G401.6 (cell line): ENCODE measurements around the gene MPHOSPH10.
"Not testable (repeated sequence)": the region's sequence is repeated elsewhere in the genome, so short reads cannot be mapped to it uniquely, and the experiment has no call there.

Experiments
- FAIRE-seq: peaks from 2 replicates; lab custom pipeline; 2012; peaks lifted over from hg19 to GRCh38; lab: Jason Lieb, UNC

The MPHOSPH10 gene

DNA sequence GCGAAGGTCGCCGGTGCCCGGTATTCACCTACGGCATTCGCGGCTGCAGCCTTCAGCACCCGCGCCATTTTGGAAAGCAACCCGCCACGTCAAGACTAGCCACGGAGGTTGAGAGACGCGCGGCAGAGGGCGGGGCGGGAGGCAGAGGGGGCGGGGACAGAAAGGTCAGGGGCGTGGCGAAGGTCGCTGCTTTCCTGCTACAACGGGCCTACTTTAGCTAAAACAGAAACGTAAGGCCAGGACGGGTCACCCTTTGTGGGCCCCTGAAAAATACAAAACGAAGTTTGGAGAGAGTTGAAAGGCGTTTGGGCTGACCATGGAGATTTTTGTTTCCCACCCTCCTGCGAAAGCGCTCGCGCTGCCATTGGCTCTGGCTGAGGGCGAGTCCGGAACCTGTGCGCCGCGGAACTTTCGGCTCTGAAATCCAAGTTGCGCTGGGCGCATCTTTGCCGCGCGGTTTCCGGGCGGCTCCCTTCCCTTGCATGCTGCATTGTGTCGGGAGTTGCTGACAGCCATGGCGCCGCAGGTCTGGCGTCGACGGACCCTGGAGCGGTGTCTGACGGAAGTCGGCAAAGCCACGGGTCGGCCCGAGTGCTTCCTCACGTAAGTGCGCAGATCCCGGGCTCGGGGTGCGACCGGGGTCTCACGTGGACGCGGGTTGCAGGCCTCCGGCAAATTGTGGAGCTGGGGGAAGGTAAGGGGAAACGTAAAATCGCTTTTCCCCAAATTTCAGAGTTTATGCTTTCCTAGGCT, at the start of gene MPHOSPH10, which contains the start of gene MCEE:
MPHOSPH10 (plus strand) TSS at position 483 of the 753 bp plus-strand sequence; CDS start at position 515, 32 bp downstream.
MCEE (minus strand) TSS at position 78 of the 753 bp plus-strand sequence; CDS start at position 68, 10 bp downstream.
- no peak for FAIRE-seq

GRCh38 chr2:71082402-71083252, 47.8 kb upstream of the MPHOSPH10 start:
- no peak for FAIRE-seq

DNA sequence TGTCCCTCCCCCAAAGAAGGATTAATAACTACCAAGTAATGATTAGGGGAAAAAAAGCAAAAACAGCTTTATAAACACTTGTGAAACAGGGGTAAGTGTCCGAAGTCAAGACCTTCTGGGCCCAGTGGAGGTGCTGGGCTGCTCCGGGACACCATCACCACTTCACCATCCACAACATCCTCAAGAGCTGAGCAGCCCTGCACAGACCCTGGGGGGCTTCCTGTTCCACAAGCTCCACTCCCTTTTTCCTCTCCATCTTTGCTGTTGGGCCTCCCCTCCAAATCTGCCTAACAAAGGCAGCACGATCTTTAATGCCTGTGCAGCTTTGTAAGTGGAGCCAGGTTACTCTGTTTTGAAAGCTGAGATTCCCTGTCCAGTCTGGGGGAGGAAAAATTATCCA, 47.1 kb upstream of the MPHOSPH10 start:
- FAIRE-seq: not testable (repeated sequence)

GRCh38 chr2:71083752-71084312, 46.6 kb upstream of the MPHOSPH10 start:
- not testable (repeated sequence) for FAIRE-seq

- not testable (repeated sequence) for FAIRE-seq
These were observed 45.0 kb upstream of the MPHOSPH10 start for GRCh38 chr2:71085325-71086003.

DNA sequence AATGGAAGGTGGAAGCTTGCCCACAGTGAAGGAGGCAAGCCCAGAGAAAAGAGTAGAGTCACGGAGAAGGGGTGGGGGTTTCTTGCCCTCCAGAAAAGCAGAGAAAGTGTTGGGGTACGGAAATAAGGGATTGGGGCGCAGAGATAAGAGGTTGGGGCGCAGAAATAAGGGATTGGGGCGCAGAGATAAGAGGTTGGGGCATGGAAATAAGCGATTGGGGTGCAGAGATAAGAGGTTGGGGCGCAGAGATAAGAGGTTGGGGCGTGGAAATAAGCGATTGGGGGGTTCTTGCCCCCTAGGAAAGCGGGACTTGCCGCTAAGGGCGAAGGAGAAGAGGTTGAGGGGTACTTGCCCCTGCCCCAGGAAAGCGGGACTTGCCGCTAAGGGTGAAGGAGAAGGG, 41.0 kb upstream of the MPHOSPH10 start:
- not testable (repeated sequence) for FAIRE-seq

DNA sequence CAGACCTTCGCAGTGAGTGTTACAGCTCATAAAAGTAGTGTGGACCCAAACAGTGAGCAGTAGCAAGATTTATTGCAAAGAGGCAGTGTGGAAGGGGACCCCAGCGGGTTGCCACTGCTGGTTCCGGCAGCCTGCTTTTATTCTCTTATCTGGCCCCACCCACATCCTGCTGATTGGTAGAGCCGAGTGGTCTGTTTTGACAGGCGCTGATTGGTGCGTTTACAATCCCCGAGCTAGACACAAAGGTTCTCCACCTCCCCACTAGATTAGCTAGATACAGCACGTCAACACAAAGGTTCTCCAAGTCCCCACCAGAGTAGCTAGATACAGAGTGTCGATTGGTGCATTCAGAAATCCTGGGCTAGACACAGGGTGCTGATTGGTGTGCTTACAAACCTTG, 38.6 kb upstream of the MPHOSPH10 start:
- FAIRE-seq: not testable (repeated sequence)

- not testable (repeated sequence) for FAIRE-seq
These were observed 37.8 kb upstream of the MPHOSPH10 start for GRCh38 chr2:71092491-71093260.

DNA sequence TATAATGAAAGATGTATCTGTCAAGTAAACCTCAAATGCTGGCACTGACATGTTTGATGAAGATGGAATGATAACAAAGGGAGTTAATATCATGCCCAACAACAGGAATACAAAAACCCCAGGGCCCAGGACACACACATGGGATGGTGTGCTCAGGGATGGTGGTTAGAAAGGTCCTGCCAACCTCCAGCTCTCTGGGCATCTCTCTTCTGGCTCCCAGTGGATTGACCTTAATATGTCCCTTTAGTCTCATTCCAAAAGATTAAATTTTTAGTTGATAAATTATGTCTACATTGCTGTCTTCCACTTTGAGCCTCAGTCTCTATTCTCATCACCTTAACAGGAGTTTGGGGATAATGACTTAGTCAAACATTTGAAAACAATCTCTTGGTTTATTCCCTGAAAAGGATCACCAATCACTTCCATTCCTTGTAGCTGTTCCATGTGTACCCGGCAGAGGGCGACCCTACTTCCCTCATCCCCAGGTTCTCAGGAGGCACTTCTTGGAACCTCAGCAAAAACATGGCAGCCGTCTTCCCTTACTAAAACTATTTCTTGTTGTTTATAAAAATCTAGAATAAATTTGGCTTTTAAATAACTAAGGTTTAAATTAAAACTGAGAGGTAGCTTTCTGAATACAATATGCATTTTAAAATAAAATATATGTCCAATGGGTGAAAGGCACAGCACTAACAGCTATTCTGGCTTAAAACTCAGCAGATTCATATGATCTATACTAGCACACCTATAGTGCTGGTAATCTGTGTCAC, 30.1 kb upstream of the MPHOSPH10 start:
- FAIRE-seq: peak; percentile 95

DNA sequence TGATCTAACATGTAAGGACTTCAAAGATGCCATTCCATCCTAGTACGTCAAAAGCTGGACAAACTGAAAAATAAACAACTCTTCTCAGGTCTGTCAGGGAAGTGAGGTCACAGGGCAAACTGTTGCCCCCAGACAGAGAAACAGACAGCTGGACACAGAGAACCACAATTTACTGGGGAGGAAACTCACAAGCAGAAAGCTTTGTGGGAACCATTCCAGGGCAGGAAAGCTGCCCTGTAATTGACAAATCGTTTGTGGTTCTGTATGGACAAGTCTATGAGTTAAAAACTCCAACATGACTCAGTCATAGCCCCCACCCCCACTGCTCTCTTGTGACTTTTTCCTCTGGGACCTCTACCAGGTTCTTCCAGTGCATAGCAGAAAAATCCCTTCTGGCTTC, 28.8 kb upstream of the MPHOSPH10 start:
- FAIRE-seq: no peak

- FAIRE-seq: no peak
These were observed 27.3 kb upstream of the MPHOSPH10 start for GRCh38 chr2:71102981-71103681.

DNA sequence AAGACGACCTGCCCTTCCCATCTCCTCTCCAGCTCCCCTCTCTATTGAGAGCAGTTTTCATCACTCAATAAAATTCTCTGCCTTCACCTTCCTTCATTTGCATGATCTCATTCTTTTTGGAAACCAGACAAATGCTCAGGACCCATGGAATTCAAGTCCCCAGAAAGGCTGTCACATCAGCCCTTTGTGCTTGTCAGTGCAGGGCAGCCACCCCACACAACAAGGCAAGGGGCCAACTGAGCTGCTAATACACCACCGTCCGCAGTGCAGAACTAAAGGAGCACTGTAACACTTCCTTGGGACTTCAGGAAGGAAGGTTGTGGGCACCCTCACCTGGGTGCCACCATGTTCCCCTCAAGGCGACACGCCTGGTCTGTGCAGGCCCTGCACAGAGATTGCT, 26.6 kb upstream of the MPHOSPH10 start:
- no peak for FAIRE-seq

- FAIRE-seq: not testable (repeated sequence)
These were observed 24.0 kb upstream of the MPHOSPH10 start for GRCh38 chr2:71106463-71106862.

DNA sequence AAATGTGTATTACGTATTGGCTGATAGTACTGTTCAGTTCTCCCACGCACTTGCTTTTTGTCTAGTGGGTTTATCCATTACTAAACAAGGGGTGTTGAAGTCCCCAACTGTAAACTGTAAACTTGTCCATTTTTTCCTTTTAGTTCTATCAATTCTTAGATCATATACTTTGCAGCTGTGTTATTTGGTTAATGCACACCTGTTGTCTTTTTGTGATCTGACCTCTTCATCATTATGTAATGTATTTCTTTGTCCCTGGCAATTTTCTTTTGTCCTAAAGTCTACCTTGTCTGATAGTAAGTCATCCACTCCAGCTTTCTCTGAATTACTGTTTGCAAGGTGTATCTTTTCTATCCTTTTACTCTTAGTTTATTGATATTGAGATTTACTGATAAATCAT, 22.3 kb upstream of the MPHOSPH10 start:
- FAIRE-seq: no peak

DNA sequence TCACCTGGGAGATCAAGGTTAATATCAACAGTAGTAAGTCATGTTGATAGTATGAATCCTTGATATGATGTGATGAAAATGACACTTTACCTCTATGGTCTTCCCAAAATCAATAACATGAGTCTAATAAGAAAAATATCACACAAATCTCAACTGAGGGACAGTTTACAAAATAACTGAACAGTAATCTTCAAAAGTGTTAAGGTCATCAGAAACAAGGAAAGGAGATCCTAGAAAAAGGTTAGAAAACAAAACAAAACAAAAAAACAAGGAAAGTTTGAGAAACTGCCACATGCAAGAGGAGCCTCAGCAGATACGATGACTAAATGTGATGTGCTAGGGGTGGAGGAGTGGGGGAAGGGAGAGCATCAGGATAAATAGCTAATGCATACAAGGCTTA, 16.6 kb upstream of the MPHOSPH10 start:
- FAIRE-seq: no peak

- FAIRE-seq: no peak
These were observed 13.4 kb upstream of the MPHOSPH10 start for GRCh38 chr2:71117063-71117462.

GRCh38 chr2:71120195-71120594, 10.2 kb upstream of the MPHOSPH10 start:
- no peak for FAIRE-seq

- FAIRE-seq: no peak
These were observed 9.0 kb upstream of the MPHOSPH10 start for GRCh38 chr2:71121479-71121878.

DNA sequence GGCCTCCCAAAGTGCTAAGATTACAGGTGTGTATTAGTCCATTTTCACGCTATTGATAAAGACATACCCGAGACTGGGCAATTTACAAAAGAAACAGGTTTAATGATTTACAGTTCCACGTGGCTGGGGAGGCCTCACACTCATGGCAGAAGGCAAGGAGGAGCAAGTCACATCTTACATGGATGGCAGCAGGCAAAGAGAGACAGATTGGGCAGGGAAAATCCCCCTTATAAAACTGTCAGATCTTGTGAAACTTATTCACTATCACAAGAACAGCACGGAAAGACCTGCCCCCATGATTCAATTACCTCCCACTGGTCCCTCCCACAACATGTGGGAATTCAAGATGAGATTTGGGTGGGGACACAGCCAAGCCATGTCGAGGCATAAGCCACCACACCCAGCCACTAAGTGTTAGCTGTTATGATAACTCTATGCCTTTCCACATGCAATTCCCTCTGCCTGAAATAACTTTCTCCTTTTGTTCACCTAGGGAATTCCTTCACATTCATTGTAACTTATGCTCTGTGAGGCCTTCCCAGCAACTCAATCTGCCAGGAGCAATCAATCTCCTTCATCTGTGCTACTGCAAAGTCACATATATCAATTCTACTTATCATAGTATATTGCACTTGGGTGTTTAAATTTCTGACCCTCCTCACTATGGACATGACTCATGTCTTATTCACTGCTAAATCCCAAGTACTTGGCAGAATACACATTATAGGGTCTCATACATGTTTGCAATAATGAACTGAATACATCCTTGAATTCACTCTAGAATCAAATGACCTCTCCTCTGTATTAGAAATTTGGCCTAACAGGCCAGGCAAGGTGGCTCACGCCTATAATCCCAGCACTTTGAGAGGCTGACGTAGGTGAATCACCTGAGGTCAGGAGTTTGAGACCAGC, 7.8 kb upstream of the MPHOSPH10 start:
- no peak for FAIRE-seq
